GM18520 (cell line): Measurements from ENCODE around the gene CEP89.
"Not testable (repeated sequence)": the region's sequence is repeated elsewhere in the genome, so short reads cannot be mapped to it uniquely, and the experiment has no call there.

Experiments
- ATAC-seq: cut with Tn5 transposase; IDR thresholded peaks from one replicate; pipeline ENCODE4 v1.9.1; 2021; ENCODE audit not compliant: unreplicated experiment

Gene CEP89

GRCh38 chr19:32971715-32972540, at the start of gene CEP89, which contains the start of gene FAAP24:
TSS of gene CEP89 (minus strand) at chr19:32971958. CDS start at chr19:32971874, 84 bp downstream.
TSS of gene FAAP24 (plus strand) at chr19:32972242. CDS start at chr19:32973197, 955 bp downstream.
- peak; percentile 100 for ATAC-seq

- not testable (repeated sequence) for ATAC-seq
These were observed 39.1 kb upstream of the CEP89 start for GRCh38 chr19:33010891-33011290.

GRCh38 chr19:33008738-33009137, 37.0 kb upstream of the CEP89 start:
- ATAC-seq: no peak

GRCh38 chr19:33005440-33005839, 33.7 kb upstream of the CEP89 start:
- no peak for ATAC-seq

GRCh38 chr19:33003424-33004024, 31.8 kb upstream of the CEP89 start:
- ATAC-seq: not testable (repeated sequence)

- ATAC-seq: not testable (repeated sequence)
These were observed 30.5 kb upstream of the CEP89 start for GRCh38 chr19:33002126-33002865.

- no peak for ATAC-seq
These were observed 29.2 kb upstream of the CEP89 start for GRCh38 chr19:33000910-33001309.

GRCh38 chr19:33000510-33000909, 28.8 kb upstream of the CEP89 start:
- no peak for ATAC-seq

GRCh38 chr19:32998722-32999121, 27.0 kb upstream of the CEP89 start:
- ATAC-seq: no peak

- no peak for ATAC-seq
These were observed 26.1 kb upstream of the CEP89 start for GRCh38 chr19:32997716-32998355.

GRCh38 chr19:32997061-32997464, 25.3 kb upstream of the CEP89 start:
- ATAC-seq: not testable (repeated sequence)

GRCh38 chr19:32995966-32996365, 24.2 kb upstream of the CEP89 start:
- ATAC-seq: not testable (repeated sequence)

GRCh38 chr19:32988724-32989123, 17.0 kb upstream of the CEP89 start:
- ATAC-seq: no peak

GRCh38 chr19:32988254-32988653, 16.5 kb upstream of the CEP89 start:
- not testable (repeated sequence) for ATAC-seq

GRCh38 chr19:32982488-32982887, 10.7 kb upstream of the CEP89 start:
- ATAC-seq: not testable (repeated sequence)

GRCh38 chr19:32979807-32980206, 8.0 kb upstream of the CEP89 start:
- ATAC-seq: not testable (repeated sequence)

- not testable (repeated sequence) for ATAC-seq
These were observed 6.1 kb upstream of the CEP89 start for GRCh38 chr19:32977813-32978212.

GRCh38 chr19:32977280-32977679, 5.5 kb upstream of the CEP89 start:
- no peak for ATAC-seq

GRCh38 chr19:32976223-32976805, 4.6 kb upstream of the CEP89 start:
- ATAC-seq: no peak

- ATAC-seq: no peak
These were observed 654 bp downstream of the CEP89 start for GRCh38 chr19:32971012-32971595.
